Gastroesophageal sphincter (tissue), 4 donors: Measurements from ENCODE around the gene PAQR6. TPM values are rescaled to one million over a fixed set of nuclear protein-coding genes. Genes with fewer than 3 reads are reported as not detected.

Experiments used
- ATAC-seq: fragments of 150-250 bp; one replicate; pipeline ENCODE4 v1.9.1; 2016; ENCODE audit warnings: mild to moderate bottlenecking, moderate library complexity
- H3K27ac ChIP-seq, 4 donors: fragments of 200-600 bp; sonication (generic) in 3 of 4; 1 replicate in 3 of 4; 2 replicates in 1 of 4; pipeline ENCODE4 v1.5.1; 2016 to 2019
- H3K27me3 ChIP-seq: fragments of 200-600 bp; sonication (generic); one replicate; pipeline ENCODE4 v1.5.1; 2019
- H3K36me3 ChIP-seq, 2 donors: fragments of 200-600 bp; sonication (generic); one replicate each; pipeline ENCODE4 v1.5.1; 2019; ENCODE audit warnings: control low read depth in 1 of 2
- H3K4me1 ChIP-seq, 3 donors: fragments of 200-600 bp; sonication (generic); 1 replicate in 2 of 3; 2 replicates in 1 of 3; pipeline ENCODE4 v1.5.1; 2016 to 2019; ENCODE audit warnings: control low read depth in 2 of 3
- H3K4me3 ChIP-seq, 2 donors: fragments of 200-600 bp; sonication (generic); one replicate each; pipeline ENCODE4 v1.5.1; 2019; ENCODE audit warnings: mild to moderate bottlenecking in 1 of 2, moderate library complexity in 1 of 2
- H3K9me3 ChIP-seq, 3 donors: fragments of 200-600 bp; sonication (generic); one replicate each; pipeline ENCODE4 v1.5.1; 2017 to 2019; ENCODE audit warnings: control low read depth in 2 of 3
- EP300 ChIP-seq: sonication (generic); formaldehyde crosslinking; IDR thresholded peaks from one replicate; pipeline ENCODE4 v1.6.1; 2017; ENCODE audit warnings: antibody characterized with exemption, mild to moderate bottlenecking
- POLR2A ChIP-seq, 2 donors: fragments of 450-650 bp; IDR thresholded peaks; one replicate each; pipeline ENCODE4 v1.6.1; 2017; ENCODE audit warnings: antibody characterized with exemption in 2 of 2, mild to moderate bottlenecking in 2 of 2, moderate library complexity in 1 of 2
- POLR2AphosphoS5 ChIP-seq: sonication (generic); formaldehyde crosslinking; IDR thresholded peaks from one replicate; pipeline ENCODE4 v1.6.1; 2017; ENCODE audit warnings: antibody characterized with exemption
- WGBS, 2 donors: methylation state at CpG; one replicate each; pipeline ENCODE4 v1.1.5; 2018; ENCODE audit warnings: low coverage in 1 of 2; 5-methylcytosine and 5-hydroxymethylcytosine counted together
- total RNA-seq, 4 donors: library from RNA; depleted of rRNA; stranded (reverse); fragments of >200 nt; gene quantifications; one replicate each; pipeline ENCODE4 v1.1.0, GENCODE V29; 2016
- TF ChIP-seq, protein P1 (sequence below), 4 experiments: fragments of 200-600 bp in 2 of 4; fragments of 450-650 bp in 2 of 4; sonication (generic) in 1 of 4; IDR thresholded peaks; one replicate each; pipeline ENCODE4 v1.5.1; 2017 to 2019; ENCODE audit warnings: antibody characterized with exemption in 4 of 4, mild to moderate bottlenecking in 2 of 4, moderate library complexity in 2 of 4

PAQR6 gene
- total RNA-seq, 4 donors from 2014 or later = 1.2 to 3.4 (median 1.6) TPM

DNA sequence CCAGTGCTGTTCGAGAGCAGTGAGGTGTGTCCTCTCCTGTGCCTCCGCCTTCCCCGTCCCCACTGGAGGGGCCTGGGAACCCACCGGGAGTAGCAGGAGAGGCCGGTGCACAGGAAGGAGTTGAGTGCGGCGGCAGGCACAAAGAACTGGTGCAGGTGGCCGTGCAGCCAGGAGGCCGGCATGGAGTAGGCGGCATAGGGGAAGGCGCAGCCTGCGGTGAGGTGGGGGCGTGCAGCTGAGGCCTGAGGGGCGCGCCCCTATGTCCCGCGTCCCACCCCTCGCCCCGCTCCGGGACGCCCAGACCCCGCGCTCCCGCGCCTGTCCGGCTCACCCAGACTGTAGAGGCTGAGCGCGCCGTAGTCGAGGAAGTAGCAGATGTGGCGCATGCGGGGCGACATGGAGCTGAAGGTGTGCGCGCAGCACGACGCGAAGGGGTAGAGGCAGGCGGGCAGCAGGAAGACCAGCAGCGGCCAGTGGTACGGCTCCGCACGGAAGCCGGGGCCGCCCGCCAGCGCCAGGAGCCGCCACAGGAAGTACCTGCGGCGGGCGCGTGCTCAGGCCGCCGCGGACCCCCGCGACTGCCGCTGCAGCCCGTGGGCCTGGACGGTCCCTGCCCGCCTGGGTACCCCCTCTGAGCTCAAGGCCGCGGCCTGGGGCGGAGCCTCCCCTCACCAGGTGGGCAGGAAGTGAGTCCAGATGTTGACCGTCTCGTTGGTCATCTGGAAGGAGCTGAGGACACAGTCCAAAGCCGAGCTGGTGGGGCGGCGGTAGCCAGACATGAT is 2.2 kb downstream of the PAQR6 start:
- peaks cover 0 to 48% of the 10 kb centered on the region in 2 donors for H3K36me3 ChIP-seq

DNA sequence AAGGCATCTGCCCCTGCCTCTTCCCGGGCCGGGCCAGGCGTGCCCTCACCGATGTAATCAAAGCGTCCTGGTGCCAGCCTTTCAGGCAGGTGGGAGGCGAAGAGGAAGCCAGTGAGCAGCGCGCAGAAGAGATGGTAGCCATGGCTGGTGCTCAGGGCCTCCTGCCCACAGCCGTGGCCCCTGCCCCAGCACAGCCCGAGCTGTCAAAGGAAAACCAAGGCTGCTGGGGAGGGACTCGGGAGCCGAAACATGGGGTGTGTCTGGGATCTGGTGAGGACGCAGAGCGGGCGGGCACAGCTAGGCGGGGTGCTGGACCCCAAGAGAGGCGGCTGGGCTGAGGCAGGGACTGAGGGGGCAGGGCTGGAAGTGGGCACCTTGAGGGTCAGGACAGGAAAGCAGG is 3.1 kb downstream of the PAQR6 start:
- H3K27me3 ChIP-seq = peaks cover 37% of the 10 kb centered on the region
- no peak overlapping the region for H3K4me3 ChIP-seq
- WGBS, 2 donors = 92% methylated on average over 2 of the region's 17 CpGs; no CpG with 5 or more reads in 1 of the 2 donors
- TF ChIP-seq EP300 (no peak), POLR2A (IDR thresholded peaks at IDR 0.05) (no peak), POLR2AphosphoS5 (no peak)
- TF ChIP-seq, protein P1, sequence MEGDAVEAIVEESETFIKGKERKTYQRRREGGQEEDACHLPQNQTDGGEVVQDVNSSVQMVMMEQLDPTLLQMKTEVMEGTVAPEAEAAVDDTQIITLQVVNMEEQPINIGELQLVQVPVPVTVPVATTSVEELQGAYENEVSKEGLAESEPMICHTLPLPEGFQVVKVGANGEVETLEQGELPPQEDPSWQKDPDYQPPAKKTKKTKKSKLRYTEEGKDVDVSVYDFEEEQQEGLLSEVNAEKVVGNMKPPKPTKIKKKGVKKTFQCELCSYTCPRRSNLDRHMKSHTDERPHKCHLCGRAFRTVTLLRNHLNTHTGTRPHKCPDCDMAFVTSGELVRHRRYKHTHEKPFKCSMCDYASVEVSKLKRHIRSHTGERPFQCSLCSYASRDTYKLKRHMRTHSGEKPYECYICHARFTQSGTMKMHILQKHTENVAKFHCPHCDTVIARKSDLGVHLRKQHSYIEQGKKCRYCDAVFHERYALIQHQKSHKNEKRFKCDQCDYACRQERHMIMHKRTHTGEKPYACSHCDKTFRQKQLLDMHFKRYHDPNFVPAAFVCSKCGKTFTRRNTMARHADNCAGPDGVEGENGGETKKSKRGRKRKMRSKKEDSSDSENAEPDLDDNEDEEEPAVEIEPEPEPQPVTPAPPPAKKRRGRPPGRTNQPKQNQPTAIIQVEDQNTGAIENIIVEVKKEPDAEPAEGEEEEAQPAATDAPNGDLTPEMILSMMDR (IDR thresholded peaks at IDR 0.05) = no peak
- no peak overlapping the region for H3K27ac ChIP-seq
- no peaks in the 10 kb centered on the region for H3K9me3 ChIP-seq
- H3K36me3 ChIP-seq = peaks cover 0 to 48% of the 10 kb centered on the region in 2 donors
- H3K4me1 ChIP-seq = peaks cover 0 to 35% (median 20%) of the 10 kb centered on the region in 3 donors
- no peak for ATAC-seq

More for the DNA sequence above, 2.2 kb downstream of the PAQR6 start:
- Histone ChIP-seq H3K9me3 (no peaks in the 10 kb centered on the region), H3K27ac (no peak overlapping the region), H3K4me3 (peak overlapping the region in 1 of 2 donors; percentile 30), H3K27me3 (peaks cover 37% of the 10 kb centered on the region), H3K4me1 (peaks cover 0 to 35% (median 20%) of the 10 kb centered on the region in 3 donors)
- no peak for ATAC-seq
- 5% methylated on average over 46 of the region's 69 CpGs; no CpG with 5 or more reads in 1 of the 2 donors for WGBS, 2 donors
- TF ChIP-seq POLR2A (IDR thresholded peaks at IDR 0.05) = no peak
- TF ChIP-seq POLR2AphosphoS5 = no peak
- TF ChIP-seq, protein P1 (IDR thresholded peaks at IDR 0.05) = no peak
- TF ChIP-seq EP300 = no peak

DNA sequence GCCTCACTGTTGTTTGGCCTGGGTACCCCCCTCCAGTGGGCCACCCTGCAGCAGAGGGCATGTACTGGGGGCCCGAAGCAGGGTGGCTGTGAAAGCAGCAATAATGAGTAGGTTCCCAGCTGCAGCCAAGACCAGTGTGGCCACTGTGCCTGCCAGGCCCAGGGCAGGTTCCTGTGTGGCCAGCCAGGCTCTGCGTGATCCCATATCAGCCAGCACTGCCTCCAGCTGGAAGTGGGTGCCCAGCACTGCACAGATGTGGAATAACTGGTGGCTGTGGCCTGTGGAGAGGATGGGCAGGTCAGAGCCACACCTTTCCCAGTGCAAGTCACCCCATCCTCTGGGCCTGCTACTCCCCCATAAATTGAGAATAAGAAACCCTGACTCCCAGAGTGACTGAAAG is 3.7 kb downstream of the PAQR6 start:
- ATAC-seq = no peak
- Histone ChIP-seq H3K4me3 (no peak overlapping the region), H3K4me1 (peaks cover 0 to 35% (median 20%) of the 10 kb centered on the region in 3 donors), H3K36me3 (peaks cover 0 to 48% of the 10 kb centered on the region in 2 donors), H3K27me3 (peaks cover 37% of the 10 kb centered on the region), H3K9me3 (no peaks in the 10 kb centered on the region), H3K27ac (no peak overlapping the region)
- TF ChIP-seq EP300 = no peak
- TF ChIP-seq POLR2AphosphoS5 = no peak
- TF ChIP-seq, protein P1 (IDR thresholded peaks at IDR 0.05) = no peak
- no peak for TF ChIP-seq POLR2A (IDR thresholded peaks at IDR 0.05)
- no CpG with 5 or more reads among the region's 2 CpGs for WGBS, 2 donors

DNA sequence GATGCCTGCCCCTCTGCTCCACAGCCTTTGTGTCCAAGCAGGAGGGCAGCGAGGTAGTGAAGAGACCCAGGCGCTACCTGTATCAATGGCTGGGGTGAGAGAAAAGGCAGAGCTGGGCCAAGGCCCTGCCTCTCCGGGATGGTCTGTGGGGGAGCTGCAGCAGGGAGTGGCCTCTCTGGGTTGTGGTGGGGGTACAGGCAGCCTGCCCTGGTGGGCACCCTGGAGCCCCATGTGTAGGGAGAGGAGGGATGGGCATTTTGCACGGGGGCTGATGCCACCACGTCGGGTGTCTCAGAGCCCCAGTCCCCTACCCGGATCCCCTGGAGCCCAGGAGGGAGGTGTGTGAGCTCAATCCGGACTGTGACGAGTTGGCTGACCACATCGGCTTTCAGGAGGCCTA is 5.1 kb downstream of the PAQR6 start:
- TF ChIP-seq EP300 (no peak), POLR2AphosphoS5 (no peak), POLR2A (IDR thresholded peaks at IDR 0.05) (no peak)
- TF ChIP-seq, protein P1 (IDR thresholded peaks at IDR 0.05) = no peak
- peaks cover 0 to 28% (median 18%) of the 10 kb centered on the region in 3 donors for H3K4me1 ChIP-seq
- ATAC-seq = no peak
- H3K27me3 ChIP-seq = peaks cover 37% of the 10 kb centered on the region
- WGBS, 2 donors = no CpG with 5 or more reads among the region's 10 CpGs
- H3K36me3 ChIP-seq = peaks cover 0 to 59% of the 10 kb centered on the region in 2 donors
- no peak overlapping the region for H3K4me3 ChIP-seq
- H3K27ac ChIP-seq = no peak overlapping the region
- H3K9me3 ChIP-seq = no peaks in the 10 kb centered on the region

DNA sequence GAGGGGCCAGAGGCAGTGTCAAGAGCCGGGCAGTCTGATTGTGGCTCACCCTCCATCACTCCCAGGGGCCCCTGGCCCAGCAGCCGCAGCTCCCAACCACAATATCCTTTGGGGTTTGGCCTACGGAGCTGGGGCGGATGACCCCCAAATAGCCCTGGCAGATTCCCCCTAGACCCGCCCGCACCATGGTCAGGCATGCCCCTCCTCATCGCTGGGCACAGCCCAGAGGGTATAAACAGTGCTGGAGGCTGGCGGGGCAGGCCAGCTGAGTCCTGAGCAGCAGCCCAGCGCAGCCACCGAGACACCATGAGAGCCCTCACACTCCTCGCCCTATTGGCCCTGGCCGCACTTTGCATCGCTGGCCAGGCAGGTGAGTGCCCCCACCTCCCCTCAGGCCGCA is 5.9 kb downstream of the PAQR6 start, which contains the start of gene BGLAP:
Gene BGLAP (plus strand): TSS at position 259 of the 400 bp plus-strand sequence. CDS start 48 bp downstream, at position 307.
- Histone ChIP-seq H3K27ac (no peak within 1 kb of the TSS), H3K9me3 (no peaks in the 10 kb centered on the region), H3K4me1 (peaks cover 0 to 20% (median 10%) of the 10 kb centered on the region in 3 donors), H3K27me3 (peaks cover 34% of the 10 kb centered on the region), H3K36me3 (peaks cover 0 to 67% of the 10 kb centered on the region in 2 donors), H3K4me3 (no peak within 1 kb of the TSS)
- ATAC-seq = no peak
- TF ChIP-seq POLR2AphosphoS5 (no peak), POLR2A (IDR thresholded peaks at IDR 0.05) (no peak), EP300 (no peak)
- TF ChIP-seq, protein P1 (IDR thresholded peaks at IDR 0.05) = no peak
- no CpG with 5 or more reads among the region's 14 CpGs for WGBS, 2 donors
